SK-N-SH treated with all-trans-retinoic acid at 6 μM for 48 hours (cell line): ENCODE results near the gene PIWIL4.

ENCODE experiments used
- ATAC-seq: fragments of 200-7000 bp; cut with Tn5 transposase; 3 replicates; pipeline ENCODE4 v1.9.1; 2020; ENCODE audit warnings: mild to moderate bottlenecking, moderate library complexity
- ARNTL ChIP-seq: fragments of 450-650 bp; formaldehyde crosslinking; IDR thresholded peaks from 2 replicates; pipeline ENCODE4 v1.5.0; 2020; ENCODE audit warnings: low read depth, mild to moderate bottlenecking, moderate library complexity, borderline replicate concordance
- BACH2 ChIP-seq: fragments of 250-450 bp; sonication (Bioruptor Pico); IDR thresholded peaks from 2 replicates; pipeline ENCODE4 v1.9.0; 2021; ENCODE audit warnings: mild to moderate bottlenecking, borderline replicate concordance
- CREB5 ChIP-seq: fragments of 250-450 bp; sonication (Bioruptor Pico); IDR thresholded peaks from 2 replicates; pipeline ENCODE4 v1.5.1; 2020; ENCODE audit warnings: low read depth, mild to moderate bottlenecking, moderate library complexity
- CSDC2 ChIP-seq: fragments of 250-450 bp; sonication (Bioruptor Pico); IDR thresholded peaks from 2 replicates; pipeline ENCODE4 v1.5.0; 2020; ENCODE audit warnings: mild to moderate bottlenecking, moderate library complexity
- CSRNP3 ChIP-seq: fragments of 250-450 bp; sonication (Bioruptor Pico); IDR thresholded peaks from 2 replicates; pipeline ENCODE4 v1.5.1; 2021; ENCODE audit warnings: mild to moderate bottlenecking, moderate library complexity
- ESRRG ChIP-seq: fragments of 250-450 bp; sonication (Bioruptor Pico); IDR thresholded peaks from 2 replicates; pipeline ENCODE4 v1.6.1; 2021; ENCODE audit warnings: mild to moderate bottlenecking
- GLIS3 ChIP-seq: fragments of 250-450 bp; sonication (Bioruptor Pico); IDR thresholded peaks from 2 replicates; pipeline ENCODE4 v1.5.0; 2020; ENCODE audit warnings: mild to moderate bottlenecking, moderate library complexity
- OSR1 ChIP-seq: fragments of 250-450 bp; sonication (Bioruptor Pico); IDR thresholded peaks from 2 replicates; pipeline ENCODE4 v1.8.0; 2022; ENCODE audit warnings: moderate library complexity, mild to moderate bottlenecking, inconsistent platforms
- PATZ1 ChIP-seq: fragments of 250-450 bp; sonication (Bioruptor Pico); IDR thresholded peaks from 2 replicates; pipeline ENCODE4 v1.8.0; 2020; ENCODE audit warnings: mild to moderate bottlenecking, moderate library complexity, borderline replicate concordance
- POU6F1 ChIP-seq: fragments of 250-450 bp; sonication (Bioruptor Pico); IDR thresholded peaks from 2 replicates; pipeline ENCODE4 v1.8.0; 2021; ENCODE audit warnings: low read depth, mild to moderate bottlenecking, moderate library complexity, borderline replicate concordance
- PPARA ChIP-seq: fragments of 250-450 bp; sonication (Bioruptor Pico); IDR thresholded peaks from 2 replicates; pipeline ENCODE4 v1.5.0; 2020; ENCODE audit warnings: mild to moderate bottlenecking, borderline replicate concordance
- RARB ChIP-seq: fragments of 250-450 bp; sonication (Bioruptor Pico); IDR thresholded peaks from 2 replicates; pipeline ENCODE4 v1.8.0; 2021; ENCODE audit warnings: mild to moderate bottlenecking, moderate library complexity
- SNAI2 ChIP-seq: fragments of 250-450 bp; sonication (Bioruptor Pico); IDR thresholded peaks from 2 replicates; pipeline ENCODE4 v1.5.0; 2020; ENCODE audit warnings: mild to moderate bottlenecking, moderate library complexity
- TCF4 ChIP-seq: fragments of 250-450 bp; sonication (Bioruptor Pico); IDR thresholded peaks from 2 replicates; pipeline ENCODE4 v1.8.0; 2021; ENCODE audit warnings: mild to moderate bottlenecking, moderate library complexity, borderline replicate concordance
- TOX ChIP-seq: fragments of 250-450 bp; sonication (Bioruptor Pico); IDR thresholded peaks from 2 replicates; pipeline ENCODE4 v1.8.0; 2021; ENCODE audit warnings: mild to moderate bottlenecking, moderate library complexity, borderline replicate concordance
- ZC3H10 ChIP-seq: fragments of 250-450 bp; sonication (Bioruptor Pico); IDR thresholded peaks from 2 replicates; pipeline ENCODE4 v1.5.1; 2021; ENCODE audit warnings: mild to moderate bottlenecking, moderate library complexity
- ZFP3 ChIP-seq: fragments of 250-450 bp; sonication (Bioruptor Pico); IDR thresholded peaks from 2 replicates; pipeline ENCODE4 v1.5.0; 2020; ENCODE audit warnings: mild to moderate bottlenecking, moderate library complexity
- ZNF565 ChIP-seq: fragments of 450-650 bp; formaldehyde crosslinking; conservative IDR thresholded peaks from 2 replicates; pipeline ENCODE4 v1.5.0; 2020; ENCODE audit warnings: low read depth, mild to moderate bottlenecking, moderate library complexity
- ZNF70 ChIP-seq: fragments of 450-650 bp; formaldehyde crosslinking; IDR thresholded peaks from 2 replicates; pipeline ENCODE4 v1.5.0; 2020; ENCODE audit warnings: mild to moderate bottlenecking, moderate library complexity
- ZNF8 ChIP-seq: fragments of 450-650 bp; formaldehyde crosslinking; IDR thresholded peaks from 2 replicates; pipeline ENCODE4 v1.5.0; 2020; ENCODE audit warnings: mild to moderate bottlenecking, moderate library complexity

The PIWIL4 gene

GRCh38 chr11:94603587-94603986, 36.4 kb downstream of the PIWIL4 start (continued):
- TF ChIP-seq PATZ1 (CRISPR knock-in tag) (no peak), ZNF70 (CRISPR knock-in tag) (no peak), ARNTL (CRISPR knock-in tag) (no peak), ZNF565 (CRISPR knock-in tag) (no peak), CSDC2 (CRISPR knock-in tag) (no peak), GLIS3 (CRISPR knock-in tag) (no peak), RARB (CRISPR knock-in tag) (no peak), ZFP3 (CRISPR knock-in tag) (no peak), CREB5 (CRISPR knock-in tag) (no peak), SNAI2 (CRISPR knock-in tag) (no peak), BACH2 (CRISPR knock-in tag) (no peak), ZC3H10 (no peak)

- TF ChIP-seq SNAI2 (CRISPR knock-in tag) (no peak), RARB (CRISPR knock-in tag) (no peak), GLIS3 (CRISPR knock-in tag) (no peak), POU6F1 (CRISPR knock-in tag) (no peak), OSR1 (CRISPR knock-in tag) (no peak), ZNF70 (CRISPR knock-in tag) (no peak), BACH2 (CRISPR knock-in tag) (no peak), CSRNP3 (CRISPR knock-in tag) (no peak), CSDC2 (CRISPR knock-in tag) (no peak), ZC3H10 (no peak), PPARA (CRISPR knock-in tag) (no peak), ZNF8 (CRISPR knock-in tag) (no peak), ESRRG (no peak), CREB5 (CRISPR knock-in tag) (no peak), ZNF565 (CRISPR knock-in tag) (no peak), TCF4 (CRISPR knock-in tag) (no peak), PATZ1 (CRISPR knock-in tag) (no peak)
- ATAC-seq: no peak
Observed at GRCh38 chr11:94604482-94604881, 37.3 kb downstream of the PIWIL4 start.

GRCh38 chr11:94613120-94613519, 46.0 kb downstream of the PIWIL4 start:
- no peak for ATAC-seq
- TF ChIP-seq TOX (no peak), PPARA (CRISPR knock-in tag) (no peak), POU6F1 (CRISPR knock-in tag) (no peak)
- TF ChIP-seq, all 23 proteins: peak for 0
